Measurements from ENCODE around the gene MED27. TPM values are rescaled to one million over a fixed set of nuclear protein-coding genes. Genes with fewer than 3 reads are reported as not detected.
"Not testable (repeated sequence)": the region's sequence is repeated elsewhere in the genome, so short reads cannot be mapped to it uniquely, and the experiment has no call there.

MED27 gene
- total and polyA plus RNA-seq, 2 of the 4 experiments (the other 2 are of a cell fraction): 50.2 to 63.4 TPM

DNA sequence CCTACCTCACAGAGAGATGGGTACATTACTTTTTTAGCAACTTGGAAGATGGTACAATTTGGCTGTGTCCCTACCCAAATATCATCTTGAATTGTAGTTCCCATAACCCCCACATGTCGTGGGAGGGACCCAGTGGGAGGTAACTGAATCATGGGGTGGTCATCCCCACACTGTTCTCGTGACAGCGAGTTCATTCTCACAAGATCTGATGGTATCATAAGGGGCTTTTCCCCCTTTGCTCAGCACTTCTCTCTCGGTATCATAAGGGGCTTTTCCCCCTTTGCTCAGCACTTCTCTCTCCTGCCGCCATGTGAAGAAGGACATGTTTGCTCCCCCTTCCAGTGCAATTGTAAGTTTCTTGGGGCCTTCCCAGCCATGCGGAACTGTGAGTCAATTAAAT, 21.4 kb downstream of the MED27 start:
- in situ Hi-C loops (cut with MboI; ENCODE audit: low sequenced_read_pairs); H3K23ac ChIP-seq (ENCODE audit: low read depth, low read length); H2BK120ac ChIP-seq (ENCODE audit: low read depth, low read length); H3K9me3 ChIP-seq (ENCODE audit: control insufficient read depth, insufficient read depth, low read length); H3K18ac ChIP-seq (ENCODE audit: low read depth, low read length); H2BK5ac ChIP-seq (ENCODE audit: low read depth, low read length, poor library complexity, severe bottlenecking); H2AK9ac ChIP-seq (replicated peaks; ENCODE audit: low read depth, low read length, poor library complexity); H2BK20ac ChIP-seq (ENCODE audit: low read depth, low read length); H2BK15ac ChIP-seq (ENCODE audit: low read depth, low read length); DNase-seq; ATAC-seq (ENCODE audit: low read depth); dilution Hi-C loops (cut with HindIII; ENCODE audit: low sequenced_read_pairs, unreplicated experiment); H3K27me3 ChIP-seq (ENCODE audit: control insufficient read depth, insufficient read depth, low read length); H3K36me3 ChIP-seq (ENCODE audit: control insufficient read depth, insufficient read depth, low read length); H3K9ac ChIP-seq (ENCODE audit: low read depth, low read length); H3K27ac ChIP-seq (ENCODE audit: insufficient read depth, low read length); H2AFZ ChIP-seq (replicated peaks; ENCODE audit: low read length, poor library complexity); POLR2A ChIA-PET (ENCODE audit: unreplicated experiment); H2AK5ac ChIP-seq (ENCODE audit: low read depth, low read length); H3K9me1 ChIP-seq (ENCODE audit: insufficient read depth, low read length); H4K8ac ChIP-seq (ENCODE audit: low read depth in 2 of 2, low read length in 2 of 2); intact Hi-C loops (cut with micrococcal nuclease); H3K4me2 ChIP-seq (ENCODE audit: low read depth, low read length); H4K5ac ChIP-seq (ENCODE audit: low read depth, low read length); H3K4ac ChIP-seq (ENCODE audit: low read depth, low read length); H4K91ac ChIP-seq (ENCODE audit: insufficient read depth, low read depth, low read length); CTCF ChIA-PET; H3K14ac ChIP-seq (replicated peaks; ENCODE audit: low read depth, low read length); H3K56ac ChIP-seq (ENCODE audit: extremely low read depth, insufficient read depth, low read length); H3K4me1 ChIP-seq (ENCODE audit: control insufficient read depth, insufficient read depth, low read length); H3K4me3 ChIP-seq (ENCODE audit: insufficient read depth, low read depth, low read length); BruUV-seq (replicated peaks): not testable (repeated sequence)
- no CpG with 5 or more reads among the region's 6 CpGs for WGBS, 2 experiments (ENCODE audit: extremely low coverage in 2 of 2, insufficient read length in 1 of 2)
- Histone ChIP-seq H3K79me1 (ENCODE audit: low read depth in 1 of 2, low read length in 2 of 2) (peaks cover 57 to 89% of the 10 kb centered on the region in 2 experiments), H4K20me1 (ENCODE audit: insufficient read depth, low read length) (peaks cover 54% of the 10 kb centered on the region)
